GM18907 (cell line): Measurements from ENCODE around the gene AKR7A3.
"Not testable (repeated sequence)": the region's sequence is repeated elsewhere in the genome, so short reads cannot be mapped to it uniquely, and the experiment has no call there.

ENCODE experiments used
- ATAC-seq: cut with Tn5 transposase; IDR thresholded peaks from one replicate; pipeline ENCODE4 v1.9.1; 2021; ENCODE audit warnings: mild to moderate bottlenecking, moderate library complexity; ENCODE audit not compliant: unreplicated experiment

The AKR7A3 gene

DNA sequence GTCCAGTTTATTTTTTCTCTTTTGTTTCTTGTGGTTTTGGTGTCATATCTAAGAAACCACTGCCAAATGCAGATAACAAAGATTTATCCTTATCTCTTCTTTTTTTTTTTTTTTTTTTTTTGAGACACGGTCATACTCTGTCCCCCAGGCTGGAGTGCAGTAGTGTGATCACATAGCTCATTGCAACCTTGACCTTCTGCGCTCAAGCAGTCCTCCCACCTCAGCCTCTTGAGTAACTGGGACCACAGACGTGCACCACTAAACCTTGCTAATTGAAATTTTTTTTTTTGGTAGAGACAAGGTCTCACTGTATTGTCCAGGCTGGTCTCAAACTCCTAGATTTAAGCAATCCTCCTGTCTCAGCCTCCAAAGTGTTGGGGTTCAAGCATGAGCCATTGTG, 32.5 kb upstream of the AKR7A3 start:
- ATAC-seq: no peak

DNA sequence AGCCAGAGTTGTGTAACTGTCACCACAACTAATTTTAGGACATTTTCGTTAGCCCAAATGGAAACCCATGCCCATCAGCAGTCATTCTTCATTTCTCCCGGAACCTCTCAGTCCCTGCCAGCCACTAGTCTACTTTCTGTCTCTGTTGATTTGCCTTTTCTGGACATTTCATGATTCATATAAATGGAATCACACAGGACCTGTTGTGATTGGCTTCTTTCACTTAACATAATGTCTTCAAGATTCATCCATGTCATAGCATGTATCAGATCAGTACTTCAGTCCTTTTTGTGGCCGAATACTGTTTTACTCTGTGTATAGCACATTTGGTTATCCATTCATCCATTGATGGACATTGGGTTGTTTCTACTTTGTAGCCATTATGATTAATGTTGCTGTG, 30.6 kb upstream of the AKR7A3 start:
- ATAC-seq: no peak

DNA sequence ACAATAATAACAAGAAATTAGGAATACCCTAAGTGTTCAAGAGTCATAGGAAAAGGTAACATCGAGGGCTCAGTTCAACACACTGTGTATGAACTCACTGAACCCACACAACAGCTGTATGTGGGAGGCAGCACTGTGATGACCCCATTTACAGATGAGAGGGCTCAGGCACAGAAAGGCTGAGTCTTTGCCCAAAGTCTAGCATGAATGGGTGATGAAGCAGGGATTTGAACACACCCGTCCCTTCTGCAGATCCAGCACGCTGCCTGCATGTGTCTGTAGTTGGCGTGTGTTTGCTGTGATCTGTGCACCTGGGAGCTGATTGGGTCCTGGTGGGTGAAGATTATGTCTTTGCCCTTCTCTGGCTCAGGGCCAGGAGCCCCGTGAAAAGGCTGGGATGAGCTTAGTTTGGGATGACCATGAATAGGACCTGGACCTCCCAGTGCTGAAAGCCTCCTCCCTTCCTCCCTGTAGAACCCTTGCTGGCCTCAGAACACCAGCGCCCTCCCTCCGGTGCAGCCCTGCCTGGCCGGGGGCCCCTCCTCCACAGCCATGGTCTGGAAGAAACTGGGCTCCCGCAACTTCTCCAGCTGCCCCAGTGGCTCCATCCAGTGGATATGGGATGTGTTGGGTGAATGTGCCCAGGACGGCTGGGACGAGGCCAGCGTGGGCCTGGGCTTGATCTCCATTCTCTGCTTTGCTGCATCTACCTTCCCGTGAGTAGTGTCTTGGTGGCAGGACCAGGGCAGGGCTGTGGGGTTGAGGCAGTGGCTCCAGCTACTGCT, 28.7 kb upstream of the AKR7A3 start:
- no peak for ATAC-seq

DNA sequence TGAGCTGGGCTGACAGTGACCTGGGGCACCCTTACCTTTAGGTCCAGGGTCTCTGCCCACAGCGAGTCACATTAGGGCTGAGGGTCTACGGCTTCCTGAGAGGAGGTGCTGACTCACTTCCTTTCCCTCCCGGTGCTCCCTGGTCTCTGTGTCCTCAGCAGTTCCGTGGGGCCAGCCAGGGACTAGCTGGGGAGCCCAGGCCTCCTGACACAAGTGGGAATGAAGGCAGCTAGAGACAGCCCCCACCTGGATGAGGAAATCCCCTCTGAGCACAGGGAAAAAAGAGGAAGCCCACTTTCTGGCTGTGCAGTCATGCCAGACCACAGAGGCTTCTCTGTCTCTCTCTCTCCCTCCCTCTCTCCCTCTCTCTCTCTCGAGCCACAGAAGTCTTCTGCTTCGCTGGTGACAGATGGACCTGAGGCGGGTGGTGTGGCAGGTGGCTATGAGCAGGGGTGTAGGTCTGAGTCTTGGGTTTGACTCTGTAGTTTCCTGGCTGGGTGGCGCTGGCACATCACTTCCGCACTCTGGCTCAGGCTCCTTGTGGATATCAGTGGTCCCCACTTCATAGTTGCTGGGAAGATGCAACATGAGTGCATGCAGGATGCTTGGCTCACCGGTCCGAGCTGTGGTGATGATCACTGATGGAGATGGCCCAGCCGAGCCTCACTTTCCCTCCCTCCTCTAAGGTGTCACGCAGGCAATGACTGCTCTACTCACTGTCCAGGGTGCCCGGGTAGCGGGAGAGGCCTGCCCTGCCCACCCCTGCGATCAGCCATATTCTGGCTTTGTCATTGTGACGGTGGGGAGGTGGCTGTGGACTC, 27.0 kb upstream of the AKR7A3 start:
- peak; percentile 36 for ATAC-seq

DNA sequence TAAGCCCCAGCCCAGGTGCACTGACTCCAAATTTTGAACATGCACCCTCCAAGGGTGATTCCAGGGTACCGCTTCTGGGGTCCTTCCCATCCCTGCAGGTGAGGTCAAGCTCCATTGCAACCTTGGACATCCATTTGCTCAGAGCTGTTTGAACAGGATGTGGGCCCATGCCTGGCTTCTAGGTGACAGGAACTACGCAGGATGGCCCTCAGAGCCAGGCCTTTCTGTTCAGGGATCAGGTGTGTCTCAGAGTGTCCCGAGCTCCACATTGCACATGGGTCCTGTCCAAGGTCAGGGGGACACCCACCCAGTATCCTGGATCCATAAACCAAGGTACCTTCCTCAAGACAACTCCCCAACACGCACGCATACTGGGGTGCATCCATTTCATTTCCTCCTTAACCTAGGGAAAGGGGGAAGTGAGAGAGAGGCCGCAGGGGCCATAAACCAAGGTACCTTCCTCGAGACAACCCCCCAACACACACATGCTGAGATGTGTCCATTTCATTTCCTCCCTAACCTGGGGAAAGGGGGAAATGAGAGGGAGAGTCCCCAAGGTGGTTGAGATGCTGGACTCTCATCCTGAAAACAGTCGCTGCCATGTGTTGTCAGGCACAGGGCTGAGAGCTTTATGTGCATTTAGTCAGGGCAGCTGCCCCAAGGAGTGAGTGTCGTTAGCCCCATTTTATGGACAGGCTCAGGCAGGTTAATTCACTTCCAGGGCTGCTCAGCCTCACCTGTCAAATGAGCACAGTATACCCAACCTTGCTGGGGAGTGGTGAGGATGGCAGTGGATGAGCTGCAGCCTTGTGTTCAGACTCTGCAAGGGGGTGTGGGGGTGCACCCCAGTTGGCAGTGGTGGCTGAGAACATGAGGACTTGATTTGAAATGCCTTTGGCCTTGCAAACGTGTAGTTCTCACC, 25.7 kb upstream of the AKR7A3 start:
- ATAC-seq: no peak

DNA sequence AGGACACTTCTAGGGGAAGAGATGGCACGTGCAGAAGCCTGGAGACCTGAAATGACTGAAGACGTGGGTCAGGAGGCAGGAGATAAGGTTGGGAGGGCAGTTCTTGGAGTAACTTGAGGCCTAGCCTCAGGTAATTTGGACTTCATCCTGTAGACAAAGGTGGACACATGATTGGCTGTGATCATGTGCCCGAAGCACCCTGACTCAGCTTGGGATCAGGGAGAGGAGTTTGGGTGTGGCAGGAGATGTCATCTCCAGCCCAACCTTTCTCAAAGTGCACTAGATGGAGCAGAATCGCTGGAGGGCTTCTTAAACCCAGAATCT, 25.0 kb upstream of the AKR7A3 start:
- ATAC-seq: no peak

DNA sequence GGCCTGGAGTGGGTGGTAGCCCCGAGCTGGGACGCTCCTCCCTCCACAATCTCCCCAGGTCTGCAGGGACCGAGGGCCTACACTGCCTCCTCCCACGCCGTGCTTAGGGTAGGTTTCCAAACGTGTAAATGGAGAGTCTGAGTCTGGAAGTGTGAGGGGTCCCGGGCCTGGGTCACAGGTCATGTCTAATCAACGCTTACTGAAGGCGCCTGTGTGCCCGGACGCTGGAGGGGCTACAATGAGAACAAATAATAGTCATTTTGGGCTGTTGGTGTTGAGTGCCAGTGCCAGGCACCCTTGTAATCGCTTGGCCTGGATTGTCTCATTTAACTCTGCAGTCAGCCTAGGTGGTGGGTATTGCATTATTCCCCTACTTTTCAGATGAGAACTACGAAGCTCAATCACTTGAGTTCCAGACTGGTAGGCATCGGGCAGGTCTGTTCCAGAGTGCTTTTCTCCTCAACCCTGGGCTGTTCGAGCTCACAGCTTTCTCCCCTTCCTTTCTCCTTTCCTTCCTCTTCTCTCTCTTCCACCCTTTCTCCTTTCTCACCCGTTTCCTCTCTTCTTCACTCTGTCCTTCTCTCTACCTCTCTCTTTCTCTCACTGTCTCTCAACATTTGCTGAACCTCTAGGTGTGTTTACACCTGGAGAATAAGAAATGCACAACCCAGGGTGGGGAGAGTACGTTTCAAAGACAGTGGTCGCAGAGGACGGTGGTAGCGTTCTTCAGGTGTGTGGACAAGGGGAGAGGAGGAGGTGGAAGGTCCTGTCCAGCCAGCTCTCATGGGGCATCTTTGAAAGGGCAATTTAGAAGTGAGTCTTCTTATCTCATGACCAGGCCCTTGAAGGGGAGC, 24.4 kb upstream of the AKR7A3 start:
- ATAC-seq: peak; percentile 9

DNA sequence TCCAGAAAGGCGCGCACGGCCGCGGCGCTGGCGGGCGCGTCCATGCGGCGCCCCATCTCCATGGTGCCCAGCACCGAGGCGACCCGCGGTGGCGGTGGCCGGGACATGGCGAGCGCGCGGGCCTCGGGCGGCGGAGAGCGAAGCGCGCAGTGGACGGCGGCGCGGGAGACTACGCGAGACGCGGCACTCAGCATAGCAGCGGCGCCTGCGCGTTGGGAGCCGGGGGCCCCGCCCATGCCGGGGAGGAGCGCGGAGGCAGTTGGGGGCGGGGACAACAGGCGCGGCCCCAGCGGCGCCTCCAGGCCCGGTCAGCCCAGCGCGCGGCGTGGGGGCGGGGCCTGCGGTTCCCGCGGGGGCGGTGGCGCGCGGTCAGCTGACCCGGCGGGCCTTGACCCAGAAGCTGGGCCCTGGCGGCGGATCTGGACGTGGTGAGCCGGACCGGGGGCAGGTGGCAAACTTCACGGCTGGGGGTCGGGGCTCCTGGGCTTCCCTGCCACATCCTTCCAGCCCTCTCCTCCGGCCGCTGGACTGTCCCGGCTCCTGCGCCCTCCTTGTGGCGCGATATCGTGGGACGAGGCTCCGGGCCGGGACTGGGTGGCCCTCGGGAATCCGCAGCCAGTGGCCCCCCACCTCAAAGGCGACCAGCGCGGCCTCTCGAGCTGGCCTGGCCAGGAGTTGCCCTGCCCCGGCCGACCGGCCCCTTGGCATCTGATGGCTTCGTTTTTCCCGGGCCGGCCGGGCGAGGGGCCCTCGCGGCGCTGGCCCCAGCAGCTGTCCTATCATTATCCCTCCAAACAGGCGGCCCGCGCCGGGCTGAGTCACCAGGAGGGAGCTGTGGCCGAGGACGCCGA, 23.6 kb upstream of the AKR7A3 start, which contains the start of the genes AKR7A2 and SLC66A1:
Gene AKR7A2 (minus strand): TSS at position 214 of the 851 bp plus-strand sequence. CDS start 20 bp downstream, at position 194.
Gene SLC66A1 (plus strand): TSS at position 396 of the 851 bp plus-strand sequence. CDS start 5,352 bp downstream, outside the sequence.
- peak; percentile 78 for ATAC-seq

DNA sequence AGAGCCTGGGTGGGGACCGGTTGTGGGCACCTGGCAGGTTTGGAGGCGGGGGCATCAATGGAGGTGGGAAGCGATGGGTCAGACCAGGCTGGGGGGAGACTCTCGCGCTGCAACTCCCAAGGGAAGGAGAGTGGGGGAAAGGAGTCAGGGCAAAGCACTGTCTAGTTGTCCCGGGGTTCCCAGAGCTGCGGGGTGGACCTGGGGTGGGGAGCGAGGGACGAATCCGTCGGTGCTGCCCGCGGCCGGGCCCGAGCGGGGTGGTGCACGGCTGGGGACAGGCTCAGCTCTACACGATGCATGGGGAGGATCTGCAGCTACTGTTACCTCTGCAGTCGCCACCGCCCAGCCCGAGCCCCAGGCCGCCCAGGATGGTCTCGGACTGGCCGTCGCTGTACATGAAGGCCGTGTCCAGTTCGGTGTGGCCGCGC, 22.9 kb upstream of the AKR7A3 start:
- peak; percentile 14 for ATAC-seq

DNA sequence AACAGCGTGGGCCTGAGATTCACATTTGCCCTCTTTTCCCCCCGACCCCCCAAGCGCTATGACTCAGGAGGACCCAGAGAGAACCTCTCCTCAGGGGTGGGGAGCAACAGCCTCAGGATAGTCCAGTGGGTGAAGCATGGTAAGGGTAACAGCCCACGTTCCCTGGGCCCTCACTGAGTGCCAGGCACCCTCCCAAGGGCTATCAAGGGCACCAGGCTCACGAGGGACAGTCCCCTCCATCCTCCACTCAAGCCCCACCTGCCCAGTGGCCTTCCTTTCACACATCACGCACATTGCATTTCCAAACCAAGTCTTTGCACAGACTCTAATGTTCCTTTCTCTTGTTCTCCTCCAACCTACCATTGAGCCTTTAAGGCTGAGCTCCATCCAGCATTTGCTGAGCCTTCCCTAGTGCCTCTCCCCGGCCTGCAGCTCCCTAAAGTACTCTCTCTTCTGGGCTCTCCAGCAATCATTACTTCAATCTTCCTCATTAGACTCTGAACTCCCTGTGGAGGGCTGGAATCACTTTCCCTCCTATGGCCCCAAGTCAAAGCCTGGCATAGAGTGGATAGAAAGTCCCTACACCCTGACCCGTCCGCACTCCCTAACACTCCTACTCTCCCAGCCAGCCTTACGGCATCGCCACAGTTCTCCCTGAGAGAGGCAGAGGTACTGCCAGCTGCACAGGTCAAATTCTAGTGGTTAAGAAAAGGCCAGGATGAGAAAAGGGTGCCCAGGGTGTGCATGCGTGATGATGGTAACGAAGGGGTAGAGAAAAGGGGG, 22.3 kb upstream of the AKR7A3 start:
- ATAC-seq: no peak

DNA sequence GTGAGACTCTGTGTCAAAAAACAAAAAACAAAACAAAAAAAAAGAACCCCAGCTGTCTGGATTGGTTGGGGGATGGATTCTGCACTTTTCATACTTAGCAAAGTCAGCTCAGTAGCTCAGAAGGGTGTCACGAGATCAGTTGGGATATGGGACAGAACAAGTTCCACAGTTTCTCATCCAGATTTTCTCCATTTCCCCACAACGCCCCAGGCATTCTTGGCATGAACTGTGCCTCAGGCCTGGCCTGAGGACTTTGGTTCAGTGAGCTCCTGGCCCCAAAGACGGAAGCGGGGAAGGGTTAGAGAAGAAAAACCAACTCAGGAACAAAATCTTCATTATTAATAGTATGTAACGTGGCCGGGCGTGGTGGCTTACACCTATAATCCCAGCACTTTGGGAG, 21.5 kb upstream of the AKR7A3 start:
- no peak for ATAC-seq

DNA sequence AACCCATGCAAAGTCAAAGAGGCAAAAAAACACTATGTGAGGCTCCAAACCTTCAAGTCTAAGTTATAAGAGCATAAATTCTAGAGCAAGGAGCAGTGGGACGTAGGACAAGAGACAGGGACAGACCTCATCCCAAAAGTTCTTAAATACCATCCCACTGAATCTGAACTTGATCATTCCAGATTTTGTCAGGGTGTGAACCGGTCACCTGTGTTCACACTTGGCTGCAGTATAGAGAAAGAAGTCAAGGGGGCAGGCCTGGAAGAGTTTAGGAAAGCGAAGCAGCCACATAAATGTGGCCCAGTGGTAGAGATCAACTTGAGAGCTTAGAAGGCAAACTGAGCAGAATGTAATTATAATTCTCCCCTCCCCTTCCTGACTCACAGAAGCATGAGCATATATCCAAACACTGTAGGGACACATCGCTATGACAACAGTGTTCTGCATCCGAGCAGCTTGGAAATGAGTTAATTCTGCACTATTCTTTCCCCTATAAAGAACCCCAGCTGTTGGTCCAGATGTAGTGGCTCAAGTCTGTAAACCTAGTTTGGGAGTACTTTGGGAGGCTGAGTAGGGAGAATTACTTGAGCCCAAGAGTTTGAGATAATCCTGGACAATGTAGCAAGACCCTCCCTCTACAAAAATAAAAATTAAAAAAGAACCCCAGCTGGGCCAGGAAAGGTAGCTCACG, 20.7 kb upstream of the AKR7A3 start:
- ATAC-seq: no peak

DNA sequence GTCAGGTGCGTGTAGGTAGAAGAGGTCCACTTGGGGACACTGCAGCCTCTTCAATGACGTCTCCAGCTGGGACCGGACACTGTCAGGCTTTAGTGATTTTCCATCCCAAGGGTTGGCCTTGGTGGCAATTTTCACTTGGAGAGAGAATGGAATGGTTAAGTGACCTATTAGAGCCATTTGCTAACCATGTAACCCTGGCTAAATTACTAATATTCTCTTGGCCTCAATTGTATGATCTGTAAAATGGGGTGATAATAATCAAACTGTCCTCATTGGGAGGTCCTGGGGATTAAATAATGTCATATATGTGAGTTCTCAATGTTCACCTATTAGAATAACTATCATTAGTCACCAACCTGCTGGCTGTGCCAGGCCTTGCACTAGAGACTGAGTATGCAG, 19.9 kb upstream of the AKR7A3 start:
- ATAC-seq: no peak

DNA sequence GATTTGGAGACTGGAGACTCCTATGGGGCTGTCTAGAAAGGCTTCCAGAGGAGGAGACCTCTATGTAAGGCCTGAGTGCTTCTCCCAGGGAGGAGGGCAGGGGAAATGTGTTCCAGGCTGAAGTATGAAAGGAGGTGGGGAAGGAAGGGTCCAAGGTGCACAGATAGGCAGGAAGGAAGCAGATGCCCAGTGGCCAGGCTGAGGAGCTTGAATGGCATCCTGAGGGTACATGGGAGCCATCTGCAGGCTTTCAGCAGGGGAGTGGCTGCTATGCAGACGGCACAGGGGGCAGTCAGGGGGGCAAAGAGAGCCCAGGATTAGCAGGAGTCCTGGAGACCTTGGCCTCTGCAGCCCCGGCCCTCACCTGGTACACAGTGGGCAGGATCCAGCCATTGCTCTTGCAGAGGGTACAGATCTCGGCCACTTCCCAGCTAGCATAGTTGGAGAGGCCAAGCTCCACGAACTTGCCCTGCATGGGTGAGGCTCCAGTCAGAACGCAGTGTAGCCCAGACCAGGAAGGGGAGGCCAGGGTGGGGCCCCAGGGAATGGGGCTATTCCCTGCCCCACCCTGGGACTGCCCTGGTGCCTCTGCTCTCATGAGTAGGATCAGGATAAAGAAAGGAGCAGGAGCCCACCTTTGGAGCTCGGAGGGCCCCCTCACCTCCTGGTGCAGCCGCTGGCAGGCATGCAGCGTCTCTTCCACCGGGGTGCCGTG, 19.4 kb upstream of the AKR7A3 start:
- no peak for ATAC-seq

DNA sequence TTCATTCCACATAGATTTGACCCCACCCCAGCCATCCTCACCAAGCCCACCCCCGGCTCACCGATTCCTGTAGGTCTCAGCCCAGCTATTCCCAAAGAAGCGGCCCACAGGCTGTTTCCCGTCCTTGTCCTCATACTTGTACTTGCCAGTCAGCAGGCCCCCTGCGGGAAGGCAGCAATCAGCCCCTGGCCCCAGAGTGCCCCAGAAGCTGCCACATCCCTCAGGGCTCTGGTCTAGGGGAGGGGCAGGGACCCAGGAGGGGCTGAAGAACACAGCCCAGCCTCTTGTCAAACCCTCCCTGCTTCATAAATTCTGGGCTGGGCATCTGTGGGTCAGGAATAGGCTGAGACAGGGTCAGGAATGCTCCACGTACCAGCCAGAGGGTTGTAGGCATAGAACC, 18.4 kb upstream of the AKR7A3 start:
- ATAC-seq: no peak

DNA sequence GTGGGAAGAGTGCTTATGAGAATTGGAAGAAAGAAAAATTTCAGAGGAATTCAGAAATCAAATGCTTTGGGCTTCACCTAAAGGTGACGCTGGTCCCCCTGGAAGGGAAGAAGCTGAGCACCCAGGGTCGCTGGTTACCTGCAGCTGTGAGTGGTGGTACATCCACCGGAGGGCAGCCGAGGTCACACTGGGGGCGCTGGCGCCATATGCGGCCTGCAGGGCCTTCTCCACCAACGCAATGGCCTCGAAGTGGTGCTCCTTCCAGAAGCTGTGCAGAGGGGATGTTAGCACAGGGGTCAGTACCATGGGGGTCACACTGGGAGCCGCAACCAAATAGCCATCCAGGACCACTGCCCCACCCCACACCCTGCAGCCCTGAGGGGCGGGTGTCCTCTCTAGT, 17.3 kb upstream of the AKR7A3 start:
- ATAC-seq: no peak

DNA sequence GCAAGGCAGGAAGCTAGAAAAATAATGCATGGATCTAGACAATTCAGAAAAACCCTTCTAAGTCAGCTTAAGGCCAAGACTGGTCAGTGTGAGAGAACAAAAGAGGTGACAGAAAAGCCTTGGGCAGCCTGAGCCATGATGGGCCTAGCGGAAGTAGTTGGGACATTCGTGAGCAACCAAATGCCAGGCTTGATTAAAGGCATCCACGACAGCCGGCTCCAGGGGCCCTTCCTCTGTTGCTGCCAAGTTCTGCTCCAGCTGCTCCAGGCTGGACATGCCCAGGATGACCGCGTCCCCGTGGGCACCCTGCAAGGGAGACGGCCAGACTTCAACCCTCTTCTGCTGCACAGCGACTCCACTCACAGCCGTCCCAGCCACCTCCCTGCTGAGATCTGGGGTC, 15.5 kb upstream of the AKR7A3 start:
- not testable (repeated sequence) for ATAC-seq
